Ammon's horn (tissue), 1 donor: ENCODE measurements around the gene MYBPC1.

Experiments
- DNase-seq: peaks from one replicate; pipeline ENCODE4 v3.0.0-alpha.2; 2016; ENCODE audit warnings: low spot score

Gene MYBPC1

DNA sequence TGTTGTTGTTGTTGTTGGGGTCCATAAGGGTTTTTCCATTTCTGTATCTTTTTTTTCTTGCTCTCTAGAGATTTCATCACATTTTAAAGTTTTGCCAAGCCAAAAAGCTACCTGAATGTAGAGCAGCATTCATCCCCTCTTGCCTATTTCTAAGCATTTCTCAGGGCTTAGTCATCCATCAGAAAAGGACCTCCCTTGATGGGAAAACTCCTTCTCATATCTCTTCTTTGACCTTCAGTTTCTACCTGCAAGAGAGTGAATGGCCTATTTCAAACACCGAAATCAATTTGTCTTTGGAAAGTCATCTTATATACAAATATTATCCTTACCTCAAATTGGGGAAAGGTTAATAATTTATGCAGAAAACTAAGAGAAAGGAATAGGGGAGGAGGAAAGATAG, 4.5 kb downstream of the MYBPC1 start:
- DNase-seq = no peak

GRCh38 chr12:101599771-101600484, 5.2 kb downstream of the MYBPC1 start:
- DNase-seq = no peak

- DNase-seq = no peak
These were observed 9.4 kb downstream of the MYBPC1 start for GRCh38 chr12:101604132-101604531.

- no peak for DNase-seq
These were observed 13.1 kb downstream of the MYBPC1 start for GRCh38 chr12:101607894-101608293.

DNA sequence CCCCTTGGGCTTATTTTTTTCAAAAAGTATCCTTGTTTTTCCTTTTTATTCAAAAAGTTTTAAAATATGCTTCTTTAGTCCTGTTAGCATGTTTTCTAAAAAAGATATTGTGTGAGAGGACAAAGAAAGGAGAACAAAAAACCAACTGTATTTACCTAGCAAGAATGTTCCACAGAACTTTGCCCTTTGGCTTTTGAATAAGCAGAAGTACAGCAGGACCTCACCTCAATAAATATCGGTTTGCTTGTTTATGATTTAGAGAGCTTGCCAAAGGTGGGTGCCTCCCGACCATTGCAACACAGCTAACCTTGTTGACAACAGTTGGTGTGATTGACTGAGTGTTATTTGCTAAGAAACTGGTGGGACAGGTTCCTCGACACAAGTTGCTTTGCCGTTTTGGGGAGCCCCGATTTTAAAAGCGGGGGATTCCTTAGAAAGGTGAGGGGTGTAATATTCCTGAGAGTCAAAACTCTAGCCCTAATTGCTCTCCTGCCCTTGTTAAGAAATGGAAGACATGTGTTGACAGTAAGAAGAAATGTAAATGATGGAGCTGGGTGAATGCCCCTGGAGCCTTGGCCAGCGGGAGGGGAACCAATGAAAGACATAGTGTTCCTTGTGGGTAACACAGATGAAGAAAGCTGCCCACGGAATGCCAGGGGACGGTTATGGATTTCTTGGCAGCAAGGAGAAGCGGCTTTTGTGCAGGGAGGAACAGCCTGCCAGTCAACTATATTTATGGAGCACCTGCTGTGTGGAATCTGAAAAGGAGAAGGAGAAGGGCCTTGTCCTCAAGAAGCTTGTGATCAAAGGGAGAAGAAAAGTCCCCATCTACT, 13.7 kb downstream of the MYBPC1 start:
- DNase-seq = no peak

GRCh38 chr12:101609198-101609597, 14.4 kb downstream of the MYBPC1 start:
- DNase-seq = no peak

- no peak for DNase-seq
These were observed 17.6 kb downstream of the MYBPC1 start for GRCh38 chr12:101612160-101612916.

DNA sequence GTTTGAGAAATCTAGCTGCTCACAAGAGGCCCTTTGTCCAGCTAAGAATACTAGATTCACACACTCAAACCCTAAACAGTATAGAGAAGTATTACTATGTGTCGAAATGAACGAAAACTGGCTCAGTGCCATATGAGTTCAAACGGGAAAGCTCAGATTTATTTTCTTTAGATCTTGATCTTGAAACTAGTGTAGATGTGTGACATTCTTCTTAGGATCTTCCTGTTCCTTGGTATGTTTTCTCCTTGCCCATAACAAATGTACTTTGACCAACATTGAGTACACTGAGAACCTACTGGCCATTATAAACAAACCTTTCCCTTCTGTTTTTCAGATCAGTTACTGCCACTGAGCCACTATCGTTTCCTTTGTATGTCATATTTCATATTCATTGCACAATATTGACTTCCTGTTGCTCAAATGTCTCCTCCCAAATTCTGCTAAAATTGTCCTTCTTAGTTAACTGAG, 21.3 kb downstream of the MYBPC1 start:
- DNase-seq = peak; percentile 7

DNA sequence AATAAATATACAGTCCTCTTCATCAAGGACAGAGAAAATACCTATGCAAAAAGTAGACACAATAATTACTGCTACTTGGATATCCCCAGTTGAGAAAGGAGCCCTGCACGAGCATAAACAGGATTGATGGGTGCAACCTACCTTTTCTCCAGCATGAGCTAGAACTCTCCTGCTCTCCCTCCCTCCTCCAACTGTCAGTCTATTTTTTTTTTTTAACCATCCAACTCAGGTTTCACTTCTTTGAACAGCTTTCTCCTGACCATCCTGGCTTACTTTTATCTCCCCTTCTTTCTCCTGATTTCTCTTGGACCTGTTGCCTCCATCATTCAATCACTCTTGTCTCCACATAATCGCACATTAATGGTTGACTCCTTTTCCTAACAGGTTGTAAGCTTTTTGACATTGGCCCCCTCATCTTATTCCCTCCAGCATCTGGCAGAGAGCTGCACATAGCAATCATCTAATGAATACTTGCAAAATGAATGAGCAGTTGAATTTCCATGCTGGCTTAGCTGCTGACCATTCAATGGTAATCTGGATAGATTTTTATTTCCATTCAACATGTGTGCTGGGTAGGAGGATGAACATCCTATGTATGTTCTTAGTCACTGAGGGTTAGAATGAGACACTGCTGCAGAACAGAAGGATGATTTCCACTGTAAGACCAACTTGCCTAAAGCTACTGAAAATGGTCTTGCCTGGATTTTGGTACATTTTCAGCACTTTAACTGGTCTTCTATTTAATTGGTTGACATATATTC, 24.4 kb downstream of the MYBPC1 start:
- no peak for DNase-seq

- no peak for DNase-seq
These were observed 25.3 kb downstream of the MYBPC1 start for GRCh38 chr12:101619858-101620761.

DNA sequence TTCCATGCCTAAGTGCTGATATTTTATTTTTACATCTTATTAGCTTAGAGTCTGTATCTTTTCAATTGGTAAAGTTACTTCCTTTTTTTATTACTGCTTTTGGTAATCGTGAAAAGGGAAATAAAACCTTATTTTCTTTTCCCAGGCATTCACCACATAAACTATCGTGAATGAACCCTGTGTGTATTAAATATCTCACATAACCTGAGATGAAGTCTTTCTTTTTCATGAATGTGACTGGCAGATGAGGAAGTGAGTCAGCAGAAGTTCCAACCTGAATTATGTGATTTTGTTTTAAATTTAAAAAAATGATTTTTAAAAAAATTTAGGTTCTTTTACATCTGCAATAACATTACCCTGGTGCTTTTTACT, 26.0 kb downstream of the MYBPC1 start:
- no peak for DNase-seq

DNA sequence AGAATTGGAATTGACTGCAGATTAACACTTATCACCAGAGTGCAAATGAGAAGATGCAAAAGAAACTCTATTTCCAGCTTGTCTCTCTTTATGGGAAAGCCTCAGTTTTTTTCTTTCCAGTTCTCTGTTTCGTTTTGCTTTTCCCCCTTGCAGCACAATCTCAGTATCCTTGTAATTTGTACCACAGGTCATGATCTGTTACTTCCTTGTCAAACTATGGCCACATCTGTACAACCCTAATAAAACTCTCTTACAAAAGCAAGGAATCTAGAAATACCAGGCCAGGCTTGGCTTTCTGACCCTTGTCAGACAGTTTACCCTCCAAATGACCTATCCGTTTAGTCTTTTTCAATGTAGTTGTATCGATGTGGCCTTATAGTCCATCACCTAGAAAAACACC, 33.9 kb downstream of the MYBPC1 start:
- DNase-seq = no peak

- no peak for DNase-seq
These were observed 40.0 kb downstream of the MYBPC1 start for GRCh38 chr12:101634724-101635123.

DNA sequence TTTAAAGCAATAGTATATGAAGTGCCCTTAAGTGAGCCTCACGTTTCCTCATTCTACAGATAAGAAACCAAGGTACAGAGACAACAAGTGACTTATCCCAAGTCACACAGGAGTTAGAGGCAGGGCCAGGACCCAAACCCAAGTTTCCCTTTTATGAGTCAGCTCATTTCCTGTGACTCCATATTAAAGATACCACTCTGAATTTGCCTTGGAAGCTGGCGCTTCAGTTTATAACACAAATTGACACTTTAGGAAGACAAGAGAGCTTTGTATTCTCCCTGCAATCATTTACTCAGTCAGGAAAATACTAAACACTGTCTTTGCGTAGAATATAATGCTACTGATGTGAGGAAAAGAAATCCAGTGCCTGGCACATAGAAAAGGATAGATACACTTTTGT, 43.2 kb downstream of the MYBPC1 start:
- DNase-seq = no peak

DNA sequence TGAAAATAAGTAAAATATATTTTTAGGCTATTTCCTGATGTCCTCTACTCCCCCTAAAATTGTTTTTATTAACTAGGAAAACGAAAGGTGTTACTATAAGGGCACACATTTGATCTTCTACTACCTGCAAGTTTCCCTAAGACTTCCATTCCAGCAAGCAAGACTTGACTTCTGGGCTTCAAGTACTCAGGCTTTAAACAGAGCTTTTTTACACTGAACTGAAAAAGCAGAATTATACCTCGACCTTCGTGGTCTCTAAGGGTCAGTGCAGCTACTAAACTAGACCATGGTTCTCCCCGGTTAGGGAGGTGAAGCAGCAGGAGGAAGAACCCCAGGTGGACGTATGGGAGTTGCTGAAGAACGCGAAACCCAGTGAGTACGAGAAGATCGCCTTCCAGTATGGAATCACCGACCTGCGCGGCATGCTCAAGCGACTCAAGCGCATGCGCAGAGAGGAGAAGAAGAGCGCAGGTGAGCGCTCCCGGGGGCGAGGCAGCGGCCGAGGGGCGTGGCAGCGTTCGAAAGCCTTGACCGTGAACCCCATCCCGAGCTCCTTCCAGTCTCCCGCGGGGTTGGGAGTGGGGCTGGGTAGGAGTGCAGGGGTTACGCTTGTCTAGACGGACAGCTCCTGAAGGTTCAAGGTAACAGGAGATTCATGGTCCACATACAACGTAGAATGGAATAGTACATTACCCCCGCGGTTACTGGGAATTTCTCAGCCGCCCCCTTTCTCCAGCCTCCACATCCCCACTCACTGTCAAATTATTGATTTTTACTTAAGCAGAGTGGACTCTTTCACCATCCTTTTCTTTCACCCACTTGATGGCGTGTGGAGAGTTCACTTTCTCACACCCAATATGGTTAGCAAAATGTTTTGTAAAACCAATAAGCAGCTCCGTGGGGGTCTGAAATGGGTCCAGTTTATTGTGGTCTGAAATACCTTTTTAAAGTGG, 47.6 kb downstream of the MYBPC1 start:
- no peak for DNase-seq

DNA sequence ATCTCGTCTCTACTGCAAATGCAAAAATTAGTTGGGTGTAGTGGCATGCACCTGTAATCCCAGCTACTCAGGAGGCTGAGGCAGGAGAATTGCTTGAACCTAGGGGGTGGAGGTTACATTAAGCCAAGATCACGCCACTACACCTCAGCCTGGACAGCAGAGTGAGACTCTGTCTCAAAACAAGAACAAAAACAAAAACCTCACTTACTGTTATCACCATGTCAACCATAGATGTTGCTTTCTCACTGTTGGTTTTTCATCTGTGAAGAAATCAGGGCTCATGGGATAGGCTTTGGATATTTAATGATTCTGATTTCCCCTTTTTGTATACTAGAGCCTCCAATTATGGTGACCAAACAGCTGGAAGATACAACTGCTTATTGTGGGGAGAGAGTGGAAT, 52.9 kb downstream of the MYBPC1 start:
- DNase-seq = no peak

DNA sequence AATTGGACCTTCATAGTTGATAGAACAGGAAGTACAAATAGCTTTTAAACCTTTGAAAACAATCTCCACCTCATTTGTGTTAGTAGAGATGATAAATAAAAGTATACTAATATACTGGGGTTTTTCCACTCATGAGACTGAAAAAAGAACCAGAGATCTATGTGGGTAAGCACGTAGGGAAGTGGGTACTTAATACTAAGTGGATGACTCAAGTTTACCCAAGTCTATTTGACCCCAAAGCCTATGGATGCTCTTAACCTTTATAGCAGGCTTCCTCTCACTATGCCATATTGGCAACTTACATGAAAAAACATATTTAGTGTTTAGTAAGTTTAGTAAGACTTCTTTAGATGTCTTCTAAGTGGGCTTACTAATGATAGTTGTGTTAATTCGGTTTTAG, 53.4 kb downstream of the MYBPC1 start:
- DNase-seq = no peak

DNA sequence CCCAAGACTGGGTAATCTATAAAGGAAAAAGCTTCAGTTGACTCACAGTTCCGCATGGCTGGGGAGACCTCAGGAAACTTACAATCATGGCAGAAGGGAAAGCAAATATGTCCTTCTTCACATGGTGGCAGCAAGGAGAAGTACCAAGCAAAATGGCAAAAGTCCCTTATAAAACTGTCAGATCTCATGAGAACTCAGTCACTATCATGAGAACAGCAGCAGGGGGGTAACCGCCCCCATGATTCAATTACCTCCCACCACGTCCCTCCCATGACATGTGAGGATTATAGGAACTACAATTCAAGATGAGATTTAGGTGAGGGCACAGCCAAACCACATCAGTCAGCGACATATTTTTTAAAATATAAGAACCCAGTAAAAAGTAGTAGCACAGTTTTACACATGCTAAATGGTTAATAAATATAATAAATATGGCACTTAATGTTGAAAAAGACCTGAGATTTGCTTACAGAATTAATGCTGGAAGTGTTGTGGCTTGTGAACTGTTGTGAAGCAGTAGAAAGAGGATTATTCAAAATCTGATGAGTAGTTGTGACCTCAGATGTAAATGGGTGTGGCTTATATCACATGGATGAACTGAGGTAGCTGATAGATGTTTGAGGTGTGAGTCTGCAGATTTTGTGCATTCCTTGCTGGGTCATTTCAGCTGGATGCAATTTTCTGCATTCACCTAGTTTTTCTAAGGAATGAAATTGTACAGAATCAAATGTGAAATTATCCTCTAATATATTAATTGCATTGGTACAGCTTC, 55.8 kb downstream of the MYBPC1 start:
- no peak for DNase-seq

GRCh38 chr12:101653030-101653429, 58.3 kb downstream of the MYBPC1 start:
- no peak for DNase-seq
